ENCODE results near the gene CRIP1.

Gene CRIP1

GRCh38 chr14:105505101-105505500, 18.4 kb downstream of the CRIP1 start:
- H3K79me2 ChIP-seq (ENCODE audit: insufficient read depth, low read length), result no peaks in the 10 kb centered on the region
- H3K27ac ChIP-seq (ENCODE audit: low read depth, low read length, poor library complexity, severe bottlenecking), result no peak overlapping the region
- H2AFZ ChIP-seq (ENCODE audit: low read length), result no peak overlapping the region
- H3K27me3 ChIP-seq (ENCODE audit: insufficient read depth, low read length), result 0 out of 2 replicates have a peak, but pooled peaks cover 5% of the 10 kb centered on the region
- H3K4me3 ChIP-seq (ENCODE audit: low read depth, low read length, poor library complexity, severe bottlenecking), result no peak overlapping the region
- TF ChIP-seq EZH2 (IDR thresholded peaks at IDR 0.05; ENCODE audit: borderline replicate concordance, low read length), result no peak
- TF ChIP-seq CTCF (IDR thresholded peaks at IDR 0.05; ENCODE audit: low read length), result no peak
- no peaks in the 10 kb centered on the region for H3K9me2 ChIP-seq (ENCODE audit: low read depth, low read length)
- no peaks in the 10 kb centered on the region for H3K4me1 ChIP-seq (ENCODE audit: insufficient read depth, low read length, severe bottlenecking)
- no peaks in the 10 kb centered on the region; the same call in 1 of the 2 replicates for H3K36me3 ChIP-seq (ENCODE audit: insufficient read depth, low read length)
- H3K4me2 ChIP-seq (ENCODE audit: low read length), result no peak overlapping the region
- no peaks in the 10 kb centered on the region for H3F3A ChIP-seq (ENCODE audit: insufficient read depth, low read length)
- H3K9me3 ChIP-seq (ENCODE audit: low read length), result no peaks in the 10 kb centered on the region
- H3K9ac ChIP-seq (ENCODE audit: low read length), result no peak overlapping the region
- no peaks in the 10 kb centered on the region for H4K20me1 ChIP-seq (ENCODE audit: insufficient read depth, low read length)

GRCh38 chr14:105507247-105507646, 20.6 kb downstream of the CRIP1 start:
- Histone ChIP-seq H3K4me1 (ENCODE audit: insufficient read depth, low read length, severe bottlenecking) (no peaks in the 10 kb centered on the region), H2AFZ (ENCODE audit: low read length) (no peak overlapping the region), H3K4me3 (ENCODE audit: low read depth, low read length, poor library complexity, severe bottlenecking) (no peak overlapping the region), H4K20me1 (ENCODE audit: insufficient read depth, low read length) (no peaks in the 10 kb centered on the region), H3K9me3 (ENCODE audit: low read length) (no peaks in the 10 kb centered on the region), H3K36me3 (ENCODE audit: insufficient read depth, low read length) (no peaks in the 10 kb centered on the region), H3K4me2 (ENCODE audit: low read length) (no peak overlapping the region), H3K9ac (ENCODE audit: low read length) (no peak overlapping the region), H3K79me2 (ENCODE audit: insufficient read depth, low read length) (no peaks in the 10 kb centered on the region), H3K27ac (ENCODE audit: low read depth, low read length, poor library complexity, severe bottlenecking) (no peak overlapping the region), H3K27me3 (ENCODE audit: insufficient read depth, low read length) (0 out of 2 replicates have a peak, but pooled peaks cover 5% of the 10 kb centered on the region), H3K9me2 (ENCODE audit: low read depth, low read length) (no peaks in the 10 kb centered on the region), H3F3A (ENCODE audit: insufficient read depth, low read length) (no peaks in the 10 kb centered on the region)
- TF ChIP-seq EZH2 (IDR thresholded peaks at IDR 0.05; ENCODE audit: borderline replicate concordance, low read length) (no peak), CTCF (IDR thresholded peaks at IDR 0.05; ENCODE audit: low read length) (no peak)

GRCh38 chr14:105508069-105508468, 21.4 kb downstream of the CRIP1 start:
- no peaks in the 10 kb centered on the region for H4K20me1 ChIP-seq (ENCODE audit: insufficient read depth, low read length)
- H3K4me3 ChIP-seq (ENCODE audit: low read depth, low read length, poor library complexity, severe bottlenecking), result no peak overlapping the region
- no peaks in the 10 kb centered on the region for H3F3A ChIP-seq (ENCODE audit: insufficient read depth, low read length)
- no peak overlapping the region for H3K27ac ChIP-seq (ENCODE audit: low read depth, low read length, poor library complexity, severe bottlenecking)
- no peaks in the 10 kb centered on the region for H3K4me1 ChIP-seq (ENCODE audit: insufficient read depth, low read length, severe bottlenecking)
- TF ChIP-seq EZH2 (IDR thresholded peaks at IDR 0.05; ENCODE audit: borderline replicate concordance, low read length), result no peak
- no peak for TF ChIP-seq CTCF (IDR thresholded peaks at IDR 0.05; ENCODE audit: low read length)
- no peak overlapping the region for H2AFZ ChIP-seq (ENCODE audit: low read length)
- no peaks in the 10 kb centered on the region for H3K79me2 ChIP-seq (ENCODE audit: insufficient read depth, low read length)
- no peaks in the 10 kb centered on the region for H3K27me3 ChIP-seq (ENCODE audit: insufficient read depth, low read length)
- no peak overlapping the region for H3K4me2 ChIP-seq (ENCODE audit: low read length)
- H3K9me2 ChIP-seq (ENCODE audit: low read depth, low read length), result no peaks in the 10 kb centered on the region
- H3K9me3 ChIP-seq (ENCODE audit: low read length), result no peaks in the 10 kb centered on the region
- no peaks in the 10 kb centered on the region for H3K36me3 ChIP-seq (ENCODE audit: insufficient read depth, low read length)
- H3K9ac ChIP-seq (ENCODE audit: low read length), result no peak overlapping the region
